GM19397 (cell line): ENCODE results near the gene DENND2A.
"Not testable (repeated sequence)": the region's sequence is repeated elsewhere in the genome, so short reads cannot be mapped to it uniquely, and the experiment has no call there.

Experiments used
- ATAC-seq: cut with Tn5 transposase; IDR thresholded peaks from one replicate; pipeline ENCODE4 v1.9.1; 2021; ENCODE audit warnings: mild to moderate bottlenecking, moderate library complexity; ENCODE audit not compliant: unreplicated experiment

DENND2A gene

DNA sequence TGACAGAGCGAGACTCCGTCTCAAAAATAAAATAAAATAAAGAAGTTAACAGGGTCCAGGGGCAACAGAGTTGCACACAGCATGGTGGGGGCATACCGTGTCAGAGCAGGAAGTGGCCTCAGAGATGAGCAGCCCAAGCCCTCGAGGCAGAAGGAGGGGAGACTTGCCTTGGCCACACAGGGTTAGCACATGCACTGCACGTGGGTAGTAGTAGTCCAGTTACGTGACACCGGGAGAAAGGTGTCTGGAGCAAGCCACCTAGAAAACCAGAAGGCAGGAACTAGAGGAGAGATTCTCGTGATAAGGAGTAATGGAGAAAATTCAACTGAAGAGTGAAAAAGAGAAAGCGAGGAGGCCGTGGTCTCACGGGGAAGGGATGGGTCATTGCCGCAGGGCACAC is 9.8 kb upstream of the DENND2A start:
- no peak for ATAC-seq

DNA sequence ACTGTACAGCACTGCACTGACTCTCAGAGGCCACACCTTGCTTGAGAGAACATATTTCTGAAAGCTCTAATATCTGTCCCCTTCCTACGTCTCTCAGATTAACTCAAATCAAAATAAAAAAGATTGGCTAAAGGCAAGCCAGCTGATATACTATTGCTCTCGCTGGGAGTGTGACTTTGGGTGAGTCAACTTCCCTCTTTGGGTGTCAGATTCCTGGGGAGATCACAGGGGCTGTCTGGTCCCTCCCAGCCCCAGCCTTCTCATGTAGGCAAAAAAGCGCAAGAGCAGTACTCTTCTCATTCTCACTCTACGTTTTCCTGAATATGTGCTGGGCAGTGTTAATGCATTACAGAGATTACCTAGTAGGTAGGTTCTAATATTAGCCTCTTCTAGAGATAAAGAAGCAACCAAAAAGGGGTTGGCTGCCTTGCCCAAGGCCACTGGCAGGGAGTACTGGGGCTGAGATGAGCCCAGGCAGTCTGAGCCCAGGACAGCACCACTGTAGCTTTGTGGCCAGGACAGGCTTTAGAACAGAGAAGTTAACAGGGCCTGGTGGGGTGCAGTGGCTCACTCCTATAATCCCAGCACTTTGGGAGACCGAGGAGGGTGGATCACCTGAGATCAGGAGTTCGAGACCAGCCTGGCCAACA is 9.1 kb upstream of the DENND2A start:
- ATAC-seq: no peak

DNA sequence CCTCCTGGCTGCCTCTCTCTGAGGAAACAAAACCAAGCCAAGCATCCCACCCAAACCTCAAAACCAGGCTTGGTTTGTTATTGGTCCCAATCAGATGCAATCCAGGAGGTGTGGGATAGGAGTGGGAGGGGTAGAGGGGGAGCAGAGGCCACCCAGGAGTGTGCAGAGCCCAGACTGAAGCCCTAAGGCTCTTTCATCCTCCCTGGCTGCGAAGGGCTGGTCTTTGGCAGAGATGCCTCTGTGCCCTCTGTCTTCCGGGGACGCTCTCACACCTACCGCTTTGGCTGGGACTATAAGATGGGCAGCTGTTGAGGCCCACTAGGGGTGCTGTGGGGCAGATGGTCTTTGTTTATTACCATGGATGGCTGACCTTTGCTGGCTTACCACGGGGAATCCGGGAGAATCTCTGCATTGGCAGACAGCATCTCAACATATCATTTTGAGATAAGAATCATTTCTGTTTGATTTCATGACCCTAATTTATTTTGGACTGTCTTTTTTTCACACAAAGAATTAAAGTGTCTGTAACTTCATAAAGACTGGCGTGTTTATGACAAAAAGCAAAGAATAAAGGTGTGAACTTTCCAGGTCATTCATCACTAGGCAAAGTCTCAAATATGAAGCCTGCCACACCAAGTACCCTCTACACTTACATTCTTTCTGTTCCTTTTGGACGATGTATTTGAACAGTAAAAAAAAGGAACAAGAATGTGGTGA is 6.5 kb upstream of the DENND2A start:
- ATAC-seq: peak; percentile 72

GRCh38 chr7:140645166-140645900 is 4.7 kb upstream of the DENND2A start:
- no peak for ATAC-seq

- not testable (repeated sequence) for ATAC-seq
These were observed 4.1 kb upstream of the DENND2A start for GRCh38 chr7:140644761-140645160.

- ATAC-seq: no peak
These were observed 2.8 kb upstream of the DENND2A start for GRCh38 chr7:140643416-140643815.

- ATAC-seq: no peak
These were observed 1.0 kb upstream of the DENND2A start for GRCh38 chr7:140641524-140642195.

GRCh38 chr7:140640060-140640637 is 464 bp downstream of the DENND2A start:
- no peak for ATAC-seq

- ATAC-seq: no peak
These were observed 1.1 kb downstream of the DENND2A start for GRCh38 chr7:140639366-140640053.

- no peak for ATAC-seq
These were observed 2.3 kb downstream of the DENND2A start for GRCh38 chr7:140638173-140638791.

DNA sequence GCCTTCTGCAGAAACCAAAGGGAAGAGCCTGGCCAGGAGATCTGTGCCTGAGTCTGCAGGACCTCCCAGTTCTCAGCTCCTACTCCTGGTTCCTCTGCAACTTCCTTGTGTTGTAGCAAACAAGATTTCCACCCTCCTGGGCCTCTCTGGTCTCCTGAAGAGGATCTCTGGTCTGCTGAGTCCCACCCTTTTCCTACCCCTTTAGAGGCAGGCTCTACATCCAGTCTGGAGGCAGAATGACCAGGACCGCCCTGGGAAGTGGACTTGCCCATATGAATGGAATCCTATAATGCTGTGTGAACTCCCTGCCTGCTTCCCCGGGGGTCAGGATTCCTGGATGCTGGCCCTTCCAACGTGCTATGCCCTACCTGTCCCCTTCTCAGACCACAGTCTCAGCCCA is 3.2 kb downstream of the DENND2A start:
- no peak for ATAC-seq

DNA sequence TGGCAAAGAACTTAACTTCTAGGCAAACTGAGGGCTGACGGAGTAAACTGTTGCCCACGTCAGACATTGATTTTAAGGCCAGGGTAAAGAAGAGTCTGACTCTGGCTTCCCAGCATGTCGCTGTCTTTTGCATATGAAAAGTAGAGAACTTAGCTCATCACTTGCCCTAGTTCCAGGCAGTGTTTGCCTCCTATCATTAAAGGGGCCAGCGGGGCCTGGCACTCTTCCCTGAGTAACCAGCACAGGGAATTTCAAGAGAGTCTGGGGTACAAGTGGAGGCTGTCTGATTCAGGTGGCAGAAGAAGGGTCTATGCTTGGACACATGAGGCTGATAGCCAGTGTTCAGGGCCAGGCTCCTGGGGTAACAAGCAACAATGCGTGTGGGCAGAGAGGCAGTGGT is 4.8 kb downstream of the DENND2A start:
- ATAC-seq: no peak

DNA sequence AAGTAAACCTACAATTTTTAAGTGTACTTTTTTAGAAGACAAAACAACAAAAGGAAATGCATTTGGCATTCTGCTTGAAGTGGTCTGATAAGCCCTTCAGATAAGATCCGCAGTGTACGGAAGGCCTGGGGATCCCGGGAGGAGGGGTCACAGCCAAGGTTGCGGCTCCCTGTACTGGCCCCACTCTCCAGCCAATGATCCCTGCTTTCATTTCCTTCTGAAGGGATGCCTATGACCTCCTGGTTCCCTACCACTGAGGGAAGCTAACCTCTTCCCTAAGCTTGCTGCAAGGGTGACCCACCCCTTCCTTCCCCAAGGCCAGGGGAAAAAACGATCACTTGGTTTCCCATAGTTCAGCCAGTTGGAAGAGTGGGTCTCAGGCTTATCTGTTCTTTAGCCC is 5.3 kb downstream of the DENND2A start:
- no peak for ATAC-seq

DNA sequence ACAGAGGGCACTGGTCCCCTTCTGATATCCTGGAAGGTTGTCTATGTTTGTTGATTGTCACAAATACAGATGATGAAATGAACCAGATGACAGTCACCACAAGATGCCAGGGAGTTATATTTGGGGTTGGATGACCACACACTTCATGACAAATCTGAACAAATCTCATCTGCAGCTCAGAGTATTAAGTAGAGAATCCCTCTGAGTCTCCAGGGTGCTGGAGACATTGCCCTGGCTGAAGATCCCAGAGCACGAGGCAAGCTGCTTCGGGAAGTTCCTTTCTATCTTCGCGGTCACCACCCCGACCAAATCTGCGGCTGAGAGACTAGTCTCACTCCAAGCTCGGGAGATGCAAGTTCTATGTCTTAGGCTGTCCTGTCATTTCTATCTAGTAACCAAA is 9.0 kb downstream of the DENND2A start:
- no peak for ATAC-seq

DNA sequence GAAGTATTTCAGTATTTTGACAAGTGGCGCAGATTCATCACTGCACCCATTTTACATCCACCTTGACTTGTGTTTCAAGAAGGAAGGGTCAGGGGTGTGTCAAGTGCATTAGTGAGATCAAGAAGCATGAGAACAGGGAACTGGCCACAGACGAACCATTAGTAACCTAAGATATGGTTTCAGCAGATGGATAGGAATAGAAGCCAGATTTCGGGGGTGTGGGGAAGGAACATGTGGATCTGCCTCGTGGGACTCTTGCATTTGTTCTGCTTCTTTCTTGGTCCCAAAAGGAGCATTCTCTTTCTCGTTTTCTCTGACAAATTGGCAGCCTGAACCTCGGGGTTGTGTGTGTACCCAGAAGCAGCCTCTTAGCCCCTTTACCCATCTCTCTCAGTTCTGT is 9.6 kb downstream of the DENND2A start:
- no peak for ATAC-seq

GRCh38 chr7:140625908-140626868 is 14.4 kb downstream of the DENND2A start:
- ATAC-seq: no peak

GRCh38 chr7:140625192-140625558 is 15.4 kb downstream of the DENND2A start:
- not testable (repeated sequence) for ATAC-seq

GRCh38 chr7:140624392-140625191 is 16.0 kb downstream of the DENND2A start:
- no peak for ATAC-seq
